Globus pallidus (tissue), 1 donor: ENCODE measurements around the gene FBLN7.

Experiments
- DNase-seq: peaks from one replicate; pipeline ENCODE4 v3.0.0-alpha.2; 2015; ENCODE audit warnings: low spot score

Gene FBLN7

DNA sequence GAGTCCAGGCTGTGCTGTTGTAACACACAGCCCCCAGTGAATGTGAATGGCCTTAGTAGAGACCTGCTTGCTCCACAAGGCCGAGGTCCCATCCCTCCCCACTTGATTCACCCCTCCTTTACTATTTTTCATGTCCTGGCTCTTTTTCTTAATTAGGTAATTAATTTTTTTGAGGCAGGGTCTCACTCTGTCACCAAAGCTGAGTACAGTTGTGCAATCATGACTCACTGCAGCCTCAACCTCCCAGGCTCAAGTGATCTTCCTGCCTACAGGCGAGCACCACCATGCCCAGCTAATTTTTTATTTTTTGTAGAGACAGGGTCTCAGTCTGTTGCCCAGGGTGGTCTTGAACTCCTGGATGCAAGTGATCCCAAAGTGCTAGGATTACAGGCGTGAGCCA lies 19.3 kb downstream of the FBLN7 start:
- no peak for DNase-seq

DNA sequence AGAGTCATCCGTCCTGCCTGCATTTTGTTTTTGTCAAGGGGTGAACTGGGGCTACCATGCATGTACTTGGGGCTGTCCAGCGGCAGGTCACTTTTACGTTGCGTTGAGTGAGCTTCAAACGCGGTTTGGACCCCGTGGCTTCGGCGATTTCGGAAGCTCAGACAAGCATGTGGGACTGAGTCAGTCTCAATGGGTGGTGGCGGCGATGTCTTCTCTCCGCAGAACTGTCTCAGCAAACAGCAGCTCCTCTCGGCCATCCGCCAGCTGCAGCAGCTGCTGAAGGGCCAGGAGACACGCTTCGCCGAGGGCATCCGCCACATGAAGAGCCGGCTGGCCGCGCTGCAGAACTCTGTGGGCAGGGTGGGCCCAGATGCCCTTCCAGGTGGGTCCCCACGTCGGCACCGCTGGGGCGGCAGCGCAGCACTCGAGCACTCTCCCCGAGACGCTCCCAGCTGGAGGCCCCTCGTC lies 21.3 kb downstream of the FBLN7 start:
- DNase-seq: no peak

DNA sequence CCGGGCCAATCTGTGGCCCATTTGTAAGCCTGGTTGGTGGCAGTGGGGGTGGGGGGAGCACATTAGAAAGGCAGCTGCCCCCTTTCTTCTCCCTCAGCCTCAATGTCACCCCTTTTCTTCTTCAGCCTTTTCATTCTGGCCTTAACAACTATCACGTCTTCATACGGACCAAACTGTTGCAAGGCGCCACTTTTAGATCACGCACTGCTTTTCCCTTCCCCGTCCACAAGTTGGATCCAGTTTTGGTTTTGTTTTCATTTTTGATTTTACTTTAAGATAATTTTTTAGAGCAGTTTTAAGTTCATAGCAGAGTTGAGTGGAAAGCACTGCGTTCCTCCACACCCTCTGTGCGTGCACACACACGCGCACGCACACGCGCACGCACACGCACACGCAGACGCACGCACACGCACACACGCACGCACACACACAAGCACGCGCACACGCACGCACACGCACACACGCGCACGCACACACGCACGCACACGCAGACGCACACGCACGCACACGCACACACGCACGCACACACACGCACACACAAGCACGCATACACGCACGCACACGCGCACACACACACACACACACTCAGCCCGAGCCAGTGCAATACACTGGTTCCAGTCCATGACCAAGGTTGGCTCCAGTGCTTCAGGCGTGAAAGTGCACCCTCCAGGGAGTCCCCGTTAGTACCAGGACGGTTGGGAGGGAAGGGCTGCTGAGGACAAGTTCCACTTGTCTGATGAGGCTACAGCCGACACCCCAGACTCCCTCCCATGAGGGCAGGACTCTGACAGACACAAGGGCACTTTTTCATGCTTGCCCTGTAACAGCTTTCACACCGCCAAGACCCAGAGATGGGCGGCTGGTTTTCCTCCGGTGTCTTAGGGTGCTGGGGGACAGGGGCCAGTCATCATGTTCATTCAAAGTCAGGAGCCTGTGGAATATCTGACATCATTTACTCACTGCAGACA lies 22.4 kb downstream of the FBLN7 start:
- no peak for DNase-seq

DNA sequence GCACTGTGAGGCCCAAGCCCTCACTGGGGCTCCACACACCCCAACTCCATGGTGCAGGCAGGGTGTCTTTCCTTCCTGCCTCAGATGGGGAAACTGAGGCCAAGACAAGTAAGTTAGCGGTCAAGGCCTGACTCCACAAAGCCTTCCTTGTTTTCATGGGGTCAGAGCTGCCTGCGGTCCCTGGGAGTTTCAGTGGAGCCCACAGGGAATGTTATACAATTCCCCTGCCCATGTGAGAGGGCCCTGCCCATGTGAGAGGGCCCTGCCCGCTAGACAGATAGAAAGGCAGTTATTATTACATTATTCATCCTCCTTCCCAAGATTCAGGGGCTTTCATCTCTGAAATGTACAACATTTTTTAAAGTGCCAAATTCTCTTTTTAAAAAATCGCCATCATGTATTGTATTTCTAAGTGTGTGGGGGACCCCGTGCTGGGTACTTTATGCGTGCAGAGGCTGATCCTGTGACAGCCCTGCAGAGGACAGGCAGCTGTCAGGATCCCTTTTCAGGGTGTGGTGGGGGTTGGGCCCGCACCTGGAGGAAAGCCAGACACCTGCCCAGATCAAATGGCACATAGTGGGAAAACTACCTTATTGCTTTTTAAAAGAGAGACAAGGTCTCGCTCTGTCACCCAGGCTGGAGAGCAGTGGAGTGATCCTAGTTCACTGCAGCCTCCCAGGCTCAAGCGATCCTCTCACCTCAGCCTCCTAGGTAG lies 23.4 kb downstream of the FBLN7 start:
- no peak for DNase-seq

DNA sequence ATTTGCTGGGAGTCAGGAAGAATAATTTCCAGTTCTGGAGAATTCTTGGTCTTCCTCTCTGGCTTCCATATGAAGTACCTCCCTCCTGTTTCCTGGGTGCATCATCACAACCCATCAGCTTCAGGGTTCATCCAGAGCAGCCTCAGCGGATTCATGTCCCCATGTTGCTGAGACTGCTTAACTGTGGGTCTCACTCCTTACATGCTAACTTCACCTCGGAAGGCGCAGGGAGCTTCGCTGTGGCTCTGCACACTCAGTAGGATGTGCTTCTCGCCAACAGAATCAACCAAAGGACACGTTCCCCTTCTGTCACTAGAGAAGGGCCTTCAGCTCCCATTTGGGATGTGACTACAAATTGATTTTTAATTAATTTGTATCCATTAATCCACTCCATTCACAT lies 24.2 kb downstream of the FBLN7 start:
- DNase-seq: no peak

DNA sequence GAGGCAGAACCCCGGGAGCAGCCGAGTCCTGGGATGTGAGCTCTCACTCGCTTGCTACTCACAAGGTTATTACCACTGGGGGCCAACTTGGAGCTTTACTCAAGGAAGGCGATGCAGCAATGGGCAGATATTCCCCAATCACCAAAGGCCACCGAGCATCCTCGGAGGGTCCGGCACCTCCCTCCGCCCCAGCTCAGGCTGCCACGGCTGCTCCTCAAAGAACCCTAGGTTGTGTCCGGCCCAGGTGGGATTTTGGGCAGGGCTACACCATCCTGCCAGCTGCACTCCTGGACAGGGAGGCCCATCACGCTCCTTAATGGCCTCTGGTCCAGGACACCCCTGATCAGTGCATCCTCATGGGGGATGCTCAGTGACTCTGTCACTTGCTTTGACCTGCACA lies 24.8 kb downstream of the FBLN7 start:
- no peak for DNase-seq

DNA sequence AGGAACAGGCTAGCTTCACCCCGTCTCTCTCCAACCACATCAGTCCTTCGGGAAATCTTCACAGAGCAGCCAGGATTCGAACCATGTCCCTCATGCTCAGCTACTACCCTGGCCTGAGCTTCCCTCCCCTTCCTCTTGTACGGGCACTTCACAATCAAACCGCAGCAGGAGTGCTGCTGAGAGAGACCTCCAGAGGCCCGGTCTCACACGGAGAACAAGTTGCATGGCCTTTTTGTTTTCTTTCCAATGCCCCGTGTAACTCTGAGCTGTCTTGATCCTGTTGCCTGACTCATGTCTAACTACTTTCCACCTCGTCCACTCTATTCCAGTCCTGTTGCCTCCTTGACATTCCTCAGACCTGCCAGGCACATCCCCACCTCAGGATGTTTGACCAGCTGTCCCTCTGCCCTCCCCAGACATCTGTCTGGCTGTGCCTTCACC lies 25.4 kb downstream of the FBLN7 start:
- no peak for DNase-seq

DNA sequence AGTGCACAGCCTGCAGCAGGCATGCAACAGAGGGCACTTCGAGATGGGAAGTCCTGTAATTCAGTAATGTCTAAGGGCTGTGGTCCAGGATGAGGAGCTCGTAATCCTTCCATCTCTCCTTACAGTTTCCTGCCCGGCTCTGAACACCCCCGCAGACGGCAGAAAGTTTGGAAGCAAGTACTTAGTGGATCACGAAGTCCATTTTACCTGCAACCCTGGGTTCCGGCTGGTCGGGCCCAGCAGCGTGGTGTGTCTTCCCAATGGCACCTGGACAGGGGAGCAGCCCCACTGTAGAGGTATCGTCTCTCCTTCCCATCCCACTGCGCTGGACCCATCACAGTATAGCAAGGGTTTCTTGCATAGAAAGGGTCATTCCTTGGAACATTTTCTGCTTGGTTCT lies 26.7 kb downstream of the FBLN7 start:
- no peak for DNase-seq

DNA sequence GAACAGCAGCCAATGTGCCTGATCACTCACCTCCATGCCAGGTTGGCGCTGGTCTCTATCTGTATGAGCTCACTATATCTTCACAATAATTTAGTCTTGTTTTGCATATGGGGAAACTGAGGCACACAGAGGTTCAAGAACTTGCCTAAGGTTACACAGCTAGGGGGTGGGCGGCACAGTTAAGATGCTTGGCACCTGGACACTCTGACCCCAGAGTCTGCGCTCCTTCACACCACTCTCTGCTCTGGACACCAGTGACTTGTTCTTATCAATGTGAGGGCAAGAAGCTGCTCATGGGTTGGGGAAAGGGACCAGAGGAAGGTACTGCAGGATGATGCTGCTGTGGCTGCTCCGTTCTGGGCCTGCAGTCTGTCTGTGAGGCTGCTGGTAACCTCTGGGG lies 27.1 kb downstream of the FBLN7 start:
- DNase-seq: no peak

DNA sequence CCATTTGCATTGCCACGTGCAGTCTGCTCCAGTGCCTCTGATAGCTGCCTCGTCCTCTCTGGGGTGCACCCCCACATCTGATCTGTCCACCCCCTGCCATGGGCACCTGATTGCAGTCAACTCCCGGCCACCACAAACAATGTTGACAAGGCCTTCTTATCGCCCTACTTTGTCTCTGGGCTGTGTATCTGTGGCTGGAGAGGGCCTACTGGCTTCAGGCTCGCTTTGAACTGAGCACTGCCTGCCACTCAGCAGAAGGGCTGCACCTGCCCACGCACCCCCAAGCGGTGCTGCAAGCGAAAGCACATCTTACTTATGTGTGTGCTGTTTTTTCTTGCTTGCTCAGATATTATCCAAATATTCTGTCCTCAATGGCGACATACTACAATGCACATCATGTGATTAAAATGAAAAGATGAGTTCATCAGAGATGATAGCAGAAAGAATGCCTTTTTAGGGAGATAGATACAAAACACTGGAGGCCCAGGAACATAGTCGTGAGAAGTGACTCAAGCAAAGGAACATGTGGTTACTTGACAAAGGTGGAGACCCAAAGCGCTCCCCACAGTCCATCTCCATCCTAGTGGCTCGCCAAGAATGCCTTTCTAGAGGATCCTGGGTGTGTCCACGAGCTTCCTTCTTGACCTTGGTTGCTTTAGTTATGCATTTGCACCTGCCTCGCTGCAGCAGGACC lies 28.8 kb downstream of the FBLN7 start:
- DNase-seq: no peak

DNA sequence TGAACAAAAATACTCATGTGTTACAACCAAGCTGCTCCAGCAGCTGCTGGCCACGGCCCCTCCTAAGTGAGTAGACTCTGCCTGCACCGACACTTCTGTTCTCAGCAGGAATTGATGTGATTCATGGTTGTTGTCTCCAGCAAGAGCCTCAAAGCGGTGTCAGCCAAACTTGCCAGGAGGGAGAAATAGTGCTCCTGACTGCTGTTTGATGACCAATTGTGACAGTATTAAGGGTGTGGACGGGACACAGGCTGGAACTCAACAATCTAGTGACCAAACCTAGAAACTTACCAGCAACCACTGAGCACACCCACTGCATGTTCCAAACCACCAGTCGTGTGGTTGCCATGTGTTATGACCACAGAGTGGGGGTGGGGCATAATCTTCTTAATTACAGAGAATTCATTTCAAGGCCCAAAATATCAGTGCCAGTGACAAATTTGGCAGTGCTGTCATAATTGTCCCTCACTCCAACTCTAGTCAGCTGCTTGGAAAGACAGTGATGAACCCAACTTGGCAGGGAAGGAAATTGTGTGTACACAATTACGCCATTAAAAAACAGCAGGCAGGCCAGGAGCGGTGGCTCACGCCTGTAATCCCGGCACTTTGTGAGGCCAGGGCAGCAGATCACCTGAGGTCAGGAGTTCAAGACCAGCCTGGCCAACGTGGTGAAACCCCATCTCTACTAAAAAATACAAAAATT lies 30.4 kb downstream of the FBLN7 start:
- no peak for DNase-seq

DNA sequence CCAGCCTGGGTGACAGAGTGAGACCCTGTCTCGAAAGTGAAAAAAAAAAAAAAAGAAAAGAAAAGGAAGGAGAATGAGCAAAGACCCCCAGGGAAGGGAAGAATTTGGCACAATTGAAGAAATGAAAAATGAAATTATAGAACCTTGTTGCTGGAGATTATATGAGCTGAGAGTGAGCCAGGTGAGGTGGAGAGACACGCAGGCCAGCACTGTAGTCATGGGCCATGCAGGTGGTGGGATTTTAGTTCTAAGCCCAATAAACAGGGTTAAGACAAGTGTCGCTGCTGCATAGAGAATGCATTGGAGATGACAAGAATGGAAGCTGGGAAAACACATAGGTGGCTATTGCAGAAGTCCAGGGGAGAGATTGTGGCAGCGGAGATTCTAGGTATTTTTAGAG lies 32.3 kb downstream of the FBLN7 start:
- DNase-seq: no peak

DNA sequence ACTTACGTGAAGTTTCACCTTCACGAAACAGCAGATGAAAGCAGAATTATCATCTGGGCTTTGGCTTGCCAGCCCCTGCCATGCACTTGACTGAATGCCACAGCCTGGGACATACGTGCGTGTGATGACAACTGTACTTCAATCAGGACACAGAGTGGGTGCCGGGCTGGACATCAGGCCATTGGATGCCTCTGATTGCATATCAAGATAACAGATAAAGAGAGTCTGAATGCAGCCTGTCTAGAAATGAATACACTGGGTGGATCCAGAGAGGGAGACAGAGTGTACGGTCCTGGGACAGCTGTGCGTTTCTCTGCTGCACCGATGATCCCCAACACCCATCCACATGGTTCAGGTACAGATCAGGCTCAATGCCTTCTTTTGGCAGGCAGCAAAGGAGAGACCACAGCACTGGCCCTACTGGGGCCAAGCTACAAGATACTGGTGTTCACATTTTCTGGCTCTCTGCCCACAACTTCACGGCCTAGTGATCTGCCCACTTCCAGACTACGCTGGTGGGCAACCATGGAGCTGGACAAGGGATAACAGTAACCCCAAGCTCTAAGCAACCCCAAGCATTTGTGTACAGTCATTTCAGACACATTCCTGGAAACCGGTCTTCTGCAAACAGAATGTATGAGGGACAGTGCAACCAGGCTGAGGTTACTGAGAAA lies 35.6 kb downstream of the FBLN7 start:
- no peak for DNase-seq

DNA sequence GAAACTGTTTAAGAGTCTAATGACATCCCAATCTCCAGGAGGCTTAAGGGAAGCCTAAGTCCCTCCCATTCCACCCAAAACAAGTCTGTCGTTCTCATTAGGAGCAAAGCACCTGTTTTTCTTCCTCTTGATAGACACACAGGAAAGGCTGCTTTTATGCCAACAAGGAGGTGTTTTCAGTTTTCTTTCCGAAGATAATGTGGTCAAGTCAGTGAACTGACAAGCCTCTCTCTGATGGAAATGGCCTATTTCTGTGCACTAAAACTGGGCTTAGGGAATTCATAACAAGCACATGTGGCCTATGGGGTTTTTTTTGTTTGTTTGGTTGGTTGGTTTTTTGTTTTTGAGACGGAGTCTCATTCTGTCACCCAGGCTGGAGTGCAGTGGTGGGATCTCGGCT lies 36.2 kb downstream of the FBLN7 start:
- DNase-seq: no peak

DNA sequence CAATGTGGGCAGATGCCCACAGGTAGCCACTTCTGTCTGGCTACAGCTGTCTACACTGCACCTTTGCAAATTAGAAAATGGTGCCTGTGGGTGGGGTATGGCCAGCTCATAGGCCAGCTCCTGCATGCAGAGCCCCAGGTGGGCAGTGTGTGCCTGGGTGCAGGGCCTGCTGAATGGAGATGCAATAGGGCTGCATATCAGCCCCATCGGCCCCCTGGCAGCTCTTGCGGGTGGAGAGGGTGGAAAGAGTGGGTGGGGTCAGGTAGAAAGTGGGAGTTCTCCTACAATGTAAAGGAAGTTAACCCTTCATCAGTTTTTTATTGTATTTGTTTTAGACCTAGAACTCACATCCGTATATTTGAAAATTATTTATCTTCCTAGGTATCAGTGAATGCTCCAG lies 37.1 kb downstream of the FBLN7 start:
- no peak for DNase-seq

DNA sequence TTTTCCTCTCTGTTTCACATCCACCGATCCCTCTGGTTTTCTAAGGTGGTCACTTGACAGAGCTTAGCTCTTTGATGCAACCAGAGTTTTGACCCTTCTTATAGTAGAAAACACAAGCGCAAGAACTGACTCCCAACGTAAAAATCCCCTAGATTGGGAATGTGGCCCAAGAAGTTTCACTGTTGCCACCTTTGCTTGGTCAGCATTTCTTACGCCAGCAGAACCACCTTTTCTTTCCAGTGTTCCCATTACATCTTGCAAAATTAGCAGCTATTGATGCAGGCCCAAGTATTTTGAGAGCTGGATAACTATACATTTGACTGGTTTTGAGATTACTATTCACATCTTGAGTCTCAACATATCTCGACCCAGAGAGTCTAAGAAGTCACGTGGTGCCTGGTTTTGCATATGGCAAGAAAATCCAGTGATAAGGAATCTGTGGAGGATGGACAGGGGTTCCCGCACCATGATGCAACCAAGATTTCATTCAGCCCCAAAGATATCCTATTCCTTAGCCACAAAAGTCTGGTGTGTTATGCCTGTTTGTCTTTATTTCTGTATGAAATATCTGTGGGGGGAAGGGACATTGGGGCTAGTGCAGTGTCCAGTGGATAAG lies 37.9 kb downstream of the FBLN7 start:
- DNase-seq: no peak

DNA sequence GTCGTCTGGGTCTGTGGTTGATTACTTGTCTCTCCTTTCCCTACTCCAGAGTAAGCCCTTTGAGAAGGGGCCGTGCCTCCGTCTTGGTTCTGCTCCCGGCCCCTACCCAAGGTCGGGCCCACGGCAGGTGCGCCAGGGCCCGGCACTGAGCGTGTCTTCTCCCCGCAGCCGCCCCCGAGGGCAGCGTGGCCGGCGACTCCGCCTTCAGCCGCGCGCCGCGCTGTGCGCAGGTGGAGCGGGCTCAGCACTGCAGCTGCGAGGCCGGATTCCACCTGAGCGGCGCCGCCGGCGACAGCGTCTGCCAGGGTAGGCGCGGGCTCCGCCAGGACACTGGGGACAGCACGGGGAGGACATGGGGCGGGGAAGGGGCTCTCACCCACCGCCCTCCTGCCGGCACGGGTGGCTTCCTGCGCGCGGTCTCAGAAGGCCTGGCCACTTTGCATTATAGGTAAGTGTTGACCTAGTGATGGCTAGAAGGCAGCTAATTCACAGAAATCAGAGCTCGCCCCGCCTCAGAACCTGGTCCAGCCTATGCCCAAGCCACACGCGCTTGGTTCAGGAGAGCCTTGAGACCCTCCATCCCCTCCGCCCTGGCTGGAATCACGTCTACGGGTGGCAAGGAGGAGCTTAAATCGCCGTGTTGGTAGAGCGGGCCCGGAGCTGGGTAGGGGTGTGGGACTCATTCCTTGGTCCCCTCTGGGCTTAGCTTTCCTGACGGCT lies 43.5 kb downstream of the FBLN7 start:
- DNase-seq: no peak

DNA sequence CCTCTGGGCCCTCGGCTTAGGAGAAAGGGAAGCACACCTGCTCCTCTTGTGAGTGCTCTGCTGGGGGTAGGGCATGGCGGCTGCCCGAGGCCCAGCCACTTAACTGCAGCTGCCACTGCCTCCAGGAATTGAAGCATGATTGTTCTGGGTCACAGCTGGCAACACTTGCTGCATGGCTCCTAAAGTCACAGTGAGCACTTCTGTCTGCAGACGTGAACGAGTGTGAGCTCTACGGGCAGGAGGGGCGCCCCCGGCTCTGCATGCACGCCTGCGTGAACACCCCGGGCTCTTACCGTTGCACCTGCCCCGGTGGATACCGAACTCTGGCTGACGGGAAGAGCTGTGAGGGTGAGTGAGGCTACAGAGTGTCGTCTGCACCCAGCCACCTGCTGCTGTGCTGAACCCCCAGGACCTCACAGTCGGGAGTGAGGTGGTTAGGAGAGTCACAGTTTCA lies 44.4 kb downstream of the FBLN7 start:
- DNase-seq: no peak

DNA sequence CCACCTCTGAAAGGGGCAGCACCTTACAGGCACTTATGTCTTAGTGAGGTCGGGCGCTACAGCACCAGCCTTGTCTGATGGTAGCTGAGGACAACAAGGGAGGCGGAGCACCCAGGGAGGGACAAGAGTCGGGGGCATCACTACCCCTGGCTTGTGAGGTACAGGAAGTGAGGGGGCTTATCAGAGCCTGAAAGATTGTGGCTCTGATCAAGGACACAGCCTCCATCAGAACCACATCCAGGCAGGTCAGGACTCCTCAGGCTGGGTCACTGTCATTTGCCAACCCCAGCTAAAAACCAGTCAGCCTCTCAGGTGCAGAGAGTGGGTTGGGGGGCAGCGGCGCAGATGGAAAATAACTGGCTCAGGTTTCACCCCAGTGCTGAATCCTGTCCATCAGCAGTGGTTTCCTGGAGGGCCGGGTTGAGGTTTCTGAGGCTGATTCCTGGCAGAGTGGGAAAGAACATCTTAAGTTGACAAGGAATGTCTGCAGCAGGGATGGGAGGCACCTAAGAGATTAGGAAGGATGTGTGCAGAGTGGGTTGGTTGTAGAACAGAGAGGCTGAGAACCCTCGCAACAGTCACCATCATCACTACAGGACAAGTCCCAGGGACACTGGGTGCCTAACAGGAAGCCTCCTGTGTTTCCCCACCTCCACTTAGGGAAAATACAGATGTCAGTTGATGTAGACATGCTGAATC lies 45.3 kb downstream of the FBLN7 start:
- no peak for DNase-seq

DNA sequence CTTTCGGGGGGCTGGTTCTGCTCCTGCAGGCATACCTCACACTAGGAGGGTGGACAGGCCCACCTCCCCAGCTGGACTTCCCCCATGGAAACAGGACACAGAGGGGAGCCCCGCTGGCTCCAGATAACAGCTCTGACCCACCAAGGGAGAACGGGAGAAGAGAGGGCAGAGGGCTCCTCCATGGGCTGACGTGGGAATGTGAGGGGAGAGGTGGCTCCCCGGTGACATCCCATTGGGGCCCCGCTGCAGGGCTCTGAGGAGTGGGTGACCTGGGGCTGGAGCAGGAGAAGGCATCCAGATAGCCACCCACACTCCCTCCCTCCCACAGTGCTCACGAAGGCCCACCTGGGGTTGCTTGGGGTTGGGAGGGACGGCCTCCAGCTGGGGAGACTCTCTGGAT lies 45.9 kb downstream of the FBLN7 start:
- DNase-seq: no peak
